ENCODE results near the gene MAP4. TPM values are rescaled to one million over a fixed set of nuclear protein-coding genes. Genes with fewer than 3 reads are reported as not detected.

The MAP4 gene
- total RNA-seq, 1 donor from 2014 or later, result 319 TPM

- no peak overlapping the region for H3K27ac Mint-ChIP-seq (ENCODE audit: unreplicated experiment)
- peaks cover 7% of the 10 kb centered on the region for H3K4me1 Mint-ChIP-seq (ENCODE audit: low read depth, unreplicated experiment)
- H3K27me3 Mint-ChIP-seq (ENCODE audit: unreplicated experiment), result no peaks in the 10 kb centered on the region
Measured at GRCh38 chr3:47954567-47954966, 61.6 kb downstream of the MAP4 start.

GRCh38 chr3:47950453-47951169 is 65.6 kb downstream of the MAP4 start:
- peaks cover 3% of the 10 kb centered on the region for H3K9me3 Mint-ChIP-seq (ENCODE audit: unreplicated experiment)
- H3K4me3 Mint-ChIP-seq (ENCODE audit: unreplicated experiment), result no peak overlapping the region
- no peak overlapping the region for H3K27ac Mint-ChIP-seq (ENCODE audit: unreplicated experiment)
- peaks cover 2% of the 10 kb centered on the region for H3K4me1 Mint-ChIP-seq (ENCODE audit: low read depth, unreplicated experiment)
- TF ChIP-seq CTCF (IDR thresholded peaks at IDR 0.05; ENCODE audit: partially characterized antibody, unreplicated experiment), result no peak
- no peaks in the 10 kb centered on the region for H3K36me3 Mint-ChIP-seq (ENCODE audit: unreplicated experiment)
- no peak for DNase-seq
- H3K27me3 Mint-ChIP-seq (ENCODE audit: unreplicated experiment), result no peaks in the 10 kb centered on the region

More at GRCh38 chr3:47954567-47954966, 61.6 kb downstream of the MAP4 start:
- TF ChIP-seq CTCF (IDR thresholded peaks at IDR 0.05; ENCODE audit: partially characterized antibody, unreplicated experiment), result no peak
- no peak for DNase-seq
- Mint-ChIP-seq H3K9me3 (ENCODE audit: unreplicated experiment) (peaks cover 4% of the 10 kb centered on the region), H3K36me3 (ENCODE audit: unreplicated experiment) (no peaks in the 10 kb centered on the region), H3K4me3 (ENCODE audit: unreplicated experiment) (no peak overlapping the region)

GRCh38 chr3:47949979-47950378 is 66.2 kb downstream of the MAP4 start:
- Mint-ChIP-seq H3K4me1 (ENCODE audit: low read depth, unreplicated experiment) (no peaks in the 10 kb centered on the region), H3K27me3 (ENCODE audit: unreplicated experiment) (no peaks in the 10 kb centered on the region), H3K27ac (ENCODE audit: unreplicated experiment) (no peak overlapping the region), H3K9me3 (ENCODE audit: unreplicated experiment) (peaks cover 3% of the 10 kb centered on the region), H3K36me3 (ENCODE audit: unreplicated experiment) (no peaks in the 10 kb centered on the region), H3K4me3 (ENCODE audit: unreplicated experiment) (no peak overlapping the region)
- DNase-seq, result no peak
- TF ChIP-seq CTCF (IDR thresholded peaks at IDR 0.05; ENCODE audit: partially characterized antibody, unreplicated experiment), result no peak

- Mint-ChIP-seq H3K27ac (ENCODE audit: unreplicated experiment) (no peak overlapping the region), H3K27me3 (ENCODE audit: unreplicated experiment) (peaks cover 1% of the 10 kb centered on the region), H3K4me1 (ENCODE audit: low read depth, unreplicated experiment) (peaks cover 3% of the 10 kb centered on the region), H3K9me3 (ENCODE audit: unreplicated experiment) (peaks cover 1% of the 10 kb centered on the region), H3K36me3 (ENCODE audit: unreplicated experiment) (no peaks in the 10 kb centered on the region), H3K4me3 (ENCODE audit: unreplicated experiment) (no peak overlapping the region)
- DNase-seq, result no peak
- no peak for TF ChIP-seq CTCF (IDR thresholded peaks at IDR 0.05; ENCODE audit: partially characterized antibody, unreplicated experiment)
Measured at GRCh38 chr3:47940232-47940631, 76.0 kb downstream of the MAP4 start.

- H3K9me3 Mint-ChIP-seq (ENCODE audit: unreplicated experiment), result no peaks in the 10 kb centered on the region
- no peak for DNase-seq
- no peaks in the 10 kb centered on the region for H3K4me1 Mint-ChIP-seq (ENCODE audit: low read depth, unreplicated experiment)
- no peak overlapping the region for H3K4me3 Mint-ChIP-seq (ENCODE audit: unreplicated experiment)
- no peak for TF ChIP-seq CTCF (IDR thresholded peaks at IDR 0.05; ENCODE audit: partially characterized antibody, unreplicated experiment)
- peaks cover 5% of the 10 kb centered on the region for H3K27me3 Mint-ChIP-seq (ENCODE audit: unreplicated experiment)
- no peak overlapping the region for H3K27ac Mint-ChIP-seq (ENCODE audit: unreplicated experiment)
- no peaks in the 10 kb centered on the region for H3K36me3 Mint-ChIP-seq (ENCODE audit: unreplicated experiment)
Measured at GRCh38 chr3:47932421-47932820, 83.8 kb downstream of the MAP4 start.

Data from glutamatergic neuron (in vitro differentiated cells).